GM12892 (cell line): ENCODE measurements around the gene CARD9.

Source experiments
- DNase-seq: peaks from one replicate; pipeline ENCODE4 v3.0.0; 2011; ENCODE audit not compliant: insufficient read length
- FAIRE-seq: peaks from 2 replicates; lab custom pipeline; 2011; peaks lifted over from hg19 to GRCh38; lab: Jason Lieb, UNC
- POLR2A ChIP-seq: IDR thresholded peaks from 2 replicates; pipeline ENCODE4 v1.6.1; 2011; ENCODE audit warnings: low read depth, low read length, control low read depth
- POLR2AphosphoS5 ChIP-seq: IDR thresholded peaks from 2 replicates; pipeline ENCODE4 v1.6.1; 2011; ENCODE audit warnings: low read depth, low read length, control low read depth
- TAF1 ChIP-seq: IDR thresholded peaks from 2 replicates; pipeline ENCODE4 v1.6.1; 2011; ENCODE audit warnings: low read depth, mild to moderate bottlenecking, control low read depth, low read length, borderline replicate concordance

Gene CARD9

DNA sequence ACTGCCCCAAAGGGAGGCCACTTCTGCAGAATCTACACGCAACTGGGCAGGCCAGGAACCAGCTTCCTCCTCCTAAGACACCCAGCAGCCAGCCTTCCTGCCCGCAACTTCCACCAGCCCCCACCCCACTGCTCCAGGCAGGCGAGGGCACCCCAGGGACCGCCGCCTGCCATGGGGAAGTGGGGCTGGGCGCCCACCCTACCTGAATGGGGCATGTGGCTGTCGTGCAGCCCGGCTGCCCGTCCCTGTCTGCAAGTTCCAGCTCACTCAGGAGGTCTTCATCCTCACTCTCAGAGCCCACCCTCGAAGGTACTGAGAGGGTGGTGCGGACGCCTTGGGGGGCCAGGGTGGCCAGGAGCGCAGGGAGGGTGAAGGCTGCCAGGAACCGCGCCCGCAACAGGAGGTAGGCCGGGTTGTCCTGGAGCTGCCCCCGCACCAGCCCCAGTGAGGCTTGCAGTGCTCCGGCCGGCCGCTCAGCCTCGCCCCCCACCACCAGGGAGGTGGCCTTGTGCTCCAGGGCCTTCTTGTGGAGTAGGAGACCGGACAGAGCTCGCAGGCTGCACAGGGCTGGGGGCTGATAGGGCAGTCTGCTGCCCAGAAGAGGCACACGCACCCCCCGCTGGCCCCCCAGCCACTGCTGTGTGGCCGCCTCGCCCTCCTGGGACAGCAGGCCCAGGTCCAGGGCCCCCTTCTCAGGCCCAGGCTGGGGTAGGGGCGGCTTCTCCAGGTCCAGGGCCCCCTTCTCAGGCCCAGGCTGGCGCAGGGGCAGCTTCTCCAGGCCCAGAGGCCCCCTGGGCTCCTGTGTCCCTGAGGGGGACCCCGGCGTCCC, 4.1 kb upstream of the CARD9 start:
- TF ChIP-seq TAF1 (no peak), POLR2AphosphoS5 (0 out of 2 replicates have a peak, but pooled peaks have one; percentile 27)
- no peak for DNase-seq
- no peak for FAIRE-seq

DNA sequence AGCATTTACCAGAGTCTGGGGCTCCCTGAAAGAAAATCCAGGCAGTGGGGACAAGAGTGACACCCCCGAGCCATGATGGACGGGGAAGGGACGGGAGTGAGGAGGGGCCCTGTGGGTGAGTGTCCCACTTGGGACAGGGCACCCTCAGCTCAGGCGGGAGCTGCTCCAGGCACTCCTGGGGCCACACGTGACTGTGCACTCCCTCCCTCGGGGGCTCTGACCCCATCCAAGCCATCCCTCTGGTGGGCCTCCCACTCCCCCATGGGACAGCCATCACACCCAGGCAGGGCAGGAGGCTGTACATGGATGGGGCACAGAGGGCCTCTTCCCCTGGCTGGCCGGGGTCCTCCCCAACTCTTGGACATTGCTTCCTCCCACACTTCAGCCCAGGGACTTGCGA, 3.0 kb upstream of the CARD9 start:
- TF ChIP-seq POLR2A = no peak
- TF ChIP-seq POLR2AphosphoS5 = no peak
- TF ChIP-seq TAF1 = no peak
- DNase-seq = no peak
- no peak for FAIRE-seq

DNA sequence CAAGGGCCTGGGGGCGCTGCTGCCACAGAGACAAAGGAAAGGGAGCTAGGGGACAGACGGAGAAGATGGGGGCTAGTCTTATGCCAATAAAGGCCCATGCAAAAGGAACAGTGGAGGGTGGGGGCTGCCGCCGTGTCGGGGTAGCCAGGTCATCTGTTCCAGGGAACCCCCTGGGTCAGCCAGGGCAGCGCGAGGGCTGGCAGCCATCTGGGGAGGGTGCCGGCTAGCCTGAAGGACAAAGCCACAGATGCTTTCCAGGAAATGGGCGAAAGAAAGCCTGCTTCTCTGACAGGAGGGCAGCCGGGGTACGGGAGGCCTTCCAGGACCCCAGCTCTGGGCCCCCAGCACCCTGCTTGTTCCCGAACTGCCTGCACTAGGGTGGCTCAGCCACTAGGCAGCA, 1.6 kb upstream of the CARD9 start:
- DNase-seq = no peak
- no peak for FAIRE-seq
- TF ChIP-seq POLR2AphosphoS5 (no peak), TAF1 (no peak), POLR2A (no peak)

DNA sequence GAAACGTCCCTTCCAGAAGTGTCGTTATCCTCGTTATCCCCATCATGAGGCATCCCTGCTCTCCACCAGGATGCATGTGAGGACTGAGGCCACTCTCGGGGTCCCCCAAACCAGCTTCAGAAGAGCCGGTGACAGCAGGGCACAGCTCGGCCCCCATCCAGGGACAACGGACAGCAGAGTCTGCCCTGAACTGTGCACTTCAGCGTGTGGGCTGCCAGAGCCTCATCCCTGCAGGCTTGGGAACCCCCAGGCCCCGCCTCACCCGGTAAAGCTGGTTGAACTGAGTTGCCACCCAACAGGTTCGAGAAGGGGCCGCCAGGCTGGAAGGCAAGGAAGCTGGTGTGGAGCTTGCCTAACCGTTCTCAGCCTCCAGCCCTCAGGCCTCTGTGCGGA, 710 bp upstream of the CARD9 start:
- FAIRE-seq (no peak), DNase-seq (no peak)
- TF ChIP-seq TAF1 (no peak), POLR2A (peak; percentile 10; the same call in 1 of the 2 replicates)

DNA sequence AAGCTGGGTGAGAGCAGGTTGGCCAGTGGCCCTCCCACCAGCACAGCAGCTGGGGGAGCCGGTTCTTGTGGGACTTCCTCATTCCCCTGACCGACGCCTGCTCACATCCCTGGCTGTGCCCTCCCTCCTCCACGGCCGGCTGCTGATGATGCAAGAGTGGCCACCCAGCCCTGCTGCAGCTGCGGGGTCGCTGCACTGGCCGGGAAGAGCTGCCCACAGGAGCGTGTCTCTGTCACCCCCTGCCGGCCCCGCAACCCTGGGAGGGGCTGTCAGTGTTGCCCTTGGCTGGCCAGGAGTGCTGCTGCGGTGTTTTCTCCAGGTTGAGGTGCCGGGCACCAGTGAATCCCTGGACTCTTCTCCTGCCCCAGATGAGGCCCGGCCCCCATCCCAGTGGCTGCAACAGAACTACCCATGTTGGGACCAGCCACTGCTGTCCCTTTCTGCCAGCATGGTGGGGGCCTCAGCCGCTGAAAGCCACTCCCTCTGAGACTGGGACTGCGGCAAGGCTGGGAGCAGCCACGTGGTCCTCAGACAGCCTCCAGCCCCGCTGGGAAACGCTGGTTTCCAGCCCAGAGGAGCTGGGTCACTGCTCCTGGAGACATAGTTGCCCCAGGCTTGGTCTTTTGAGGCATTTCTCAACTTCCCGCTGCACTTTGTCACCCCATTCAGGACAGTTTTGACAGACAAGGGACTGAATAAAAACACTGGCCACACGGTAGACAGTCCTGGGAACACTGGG, 739 bp downstream of the CARD9 start:
- peak; percentile 5 for FAIRE-seq
- no peak for TF ChIP-seq POLR2AphosphoS5
- no peak for TF ChIP-seq POLR2A
- no peak for TF ChIP-seq TAF1
- no peak for DNase-seq

DNA sequence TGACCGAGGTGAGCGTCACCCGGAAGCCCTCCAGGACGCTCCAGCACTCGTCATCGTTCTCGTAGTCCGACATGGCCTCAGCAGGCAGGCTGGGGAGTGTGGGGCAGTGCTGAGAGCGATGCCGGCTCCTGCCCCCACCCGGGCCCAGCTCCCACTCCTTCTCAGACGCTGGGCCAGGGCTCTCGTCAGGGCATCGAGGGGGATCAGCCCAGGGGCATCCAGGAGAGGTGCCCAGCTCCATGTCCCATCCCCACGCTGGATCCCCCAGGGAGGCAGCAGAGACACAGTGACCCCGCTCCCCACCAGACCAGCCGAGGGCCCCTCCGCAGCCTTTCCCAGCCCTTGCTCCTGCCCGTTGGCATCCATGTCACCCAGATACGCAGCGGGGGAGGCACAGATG, 1.5 kb downstream of the CARD9 start:
- TF ChIP-seq POLR2AphosphoS5 = no peak
- no peak for TF ChIP-seq TAF1
- TF ChIP-seq POLR2A = no peak
- DNase-seq (no peak), FAIRE-seq (no peak)

DNA sequence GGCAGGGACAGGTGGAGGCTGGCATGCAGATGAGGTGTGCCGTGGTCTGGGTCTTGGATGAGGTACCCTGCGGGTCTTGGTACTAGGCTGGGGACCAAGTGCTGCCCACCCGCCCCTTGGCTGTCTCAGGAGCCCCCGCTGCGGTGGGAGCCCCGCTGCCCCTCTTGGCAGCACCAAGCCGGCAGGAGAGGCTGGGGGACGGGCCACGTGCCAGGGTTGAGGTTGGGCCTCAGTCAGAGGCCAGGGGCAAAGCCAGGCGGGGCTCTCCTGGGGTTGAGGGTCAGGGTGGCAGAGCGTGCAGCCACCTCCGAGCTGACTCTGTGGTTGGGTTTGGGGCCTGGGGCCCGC, 2.0 kb downstream of the CARD9 start:
- no peak for FAIRE-seq
- TF ChIP-seq POLR2A = no peak
- no peak for TF ChIP-seq TAF1
- no peak for TF ChIP-seq POLR2AphosphoS5
- no peak for DNase-seq

DNA sequence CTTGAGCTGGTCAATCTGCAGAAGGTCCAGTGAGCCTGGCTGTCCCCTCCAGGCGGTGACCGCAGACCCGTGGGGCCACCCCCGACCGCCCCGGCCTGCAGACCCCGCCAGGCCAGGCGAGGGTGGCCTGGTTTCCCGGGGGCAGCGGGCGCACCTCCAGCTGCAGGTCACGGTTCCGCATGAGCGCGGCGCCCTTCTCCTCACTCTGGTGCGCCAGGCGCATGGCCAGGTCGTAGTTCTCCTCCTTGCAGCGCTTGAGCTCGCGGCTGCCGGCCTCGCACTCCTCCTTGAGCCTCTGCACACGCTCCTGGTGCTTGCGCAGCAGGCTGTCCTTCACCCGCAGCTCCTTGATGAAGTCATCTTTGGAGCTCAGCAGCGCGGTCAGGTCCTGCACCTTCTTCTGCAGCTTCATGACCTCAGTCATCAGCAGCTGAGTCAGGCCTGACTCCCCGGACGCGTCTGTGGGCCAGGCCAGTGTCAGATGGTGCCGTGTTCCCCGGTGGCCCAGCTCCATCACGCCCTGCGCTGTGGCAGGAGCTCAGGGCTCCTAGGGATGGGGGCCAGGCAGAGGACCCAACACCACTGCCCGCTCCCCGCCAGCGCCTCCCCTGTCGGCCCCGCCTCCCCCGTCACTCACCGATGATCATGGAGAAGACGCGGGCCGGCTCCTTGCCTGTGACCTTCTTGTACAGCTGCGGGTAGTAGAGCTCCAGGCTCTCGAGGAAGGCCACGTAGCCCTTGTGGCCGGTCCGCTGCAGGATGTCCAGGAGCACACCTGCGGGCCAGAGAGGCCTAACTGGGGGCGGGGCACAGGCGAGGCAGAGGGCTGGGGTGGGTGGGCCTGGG, 2.6 kb downstream of the CARD9 start:
- TF ChIP-seq POLR2AphosphoS5 (no peak), POLR2A (no peak), TAF1 (no peak)
- DNase-seq = no peak
- FAIRE-seq = no peak

DNA sequence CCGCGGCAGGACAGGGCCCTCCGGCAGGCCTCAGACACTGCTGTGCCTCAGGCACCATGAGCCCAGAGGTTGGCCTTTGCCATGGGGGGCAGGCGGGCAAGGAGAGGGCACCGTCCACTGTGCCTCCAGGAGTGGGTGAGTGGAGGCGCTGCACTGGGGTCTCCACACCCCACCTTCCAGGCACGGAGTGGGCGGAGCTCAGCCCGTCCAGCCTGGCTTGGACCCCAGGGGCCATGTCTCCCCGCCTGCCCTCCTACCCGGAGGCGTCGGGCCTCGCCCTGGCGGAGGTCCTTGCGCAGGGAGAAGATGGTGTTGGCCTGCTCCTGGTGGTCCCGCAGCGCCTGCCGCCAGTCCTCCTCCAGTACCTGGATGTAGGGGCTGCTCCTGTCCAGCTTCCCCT, 3.4 kb downstream of the CARD9 start:
- TF ChIP-seq POLR2A (no peak), TAF1 (no peak), POLR2AphosphoS5 (no peak)
- FAIRE-seq (no peak), DNase-seq (no peak)

DNA sequence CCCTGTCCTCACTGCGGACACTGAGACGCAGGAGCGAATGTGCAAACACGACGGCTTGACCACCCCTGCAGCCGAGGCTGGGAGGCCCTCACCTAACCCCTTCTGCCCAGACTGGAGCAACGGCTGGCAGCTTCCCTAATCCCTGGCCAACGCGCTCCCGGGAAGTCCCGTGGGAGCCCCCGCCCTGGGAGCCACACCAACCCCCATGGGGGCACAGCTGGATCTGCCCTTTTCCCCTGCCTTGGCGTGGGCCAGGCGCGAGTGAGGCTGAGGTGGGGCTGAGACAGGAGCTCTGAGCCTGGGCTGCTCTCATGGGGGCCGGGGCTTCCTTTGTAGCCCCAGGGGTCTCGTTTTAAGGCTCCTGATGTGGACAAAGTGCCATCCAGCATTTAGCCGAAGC, 5.3 kb downstream of the CARD9 start:
- TF ChIP-seq TAF1 = no peak
- FAIRE-seq (no peak), DNase-seq (no peak)

DNA sequence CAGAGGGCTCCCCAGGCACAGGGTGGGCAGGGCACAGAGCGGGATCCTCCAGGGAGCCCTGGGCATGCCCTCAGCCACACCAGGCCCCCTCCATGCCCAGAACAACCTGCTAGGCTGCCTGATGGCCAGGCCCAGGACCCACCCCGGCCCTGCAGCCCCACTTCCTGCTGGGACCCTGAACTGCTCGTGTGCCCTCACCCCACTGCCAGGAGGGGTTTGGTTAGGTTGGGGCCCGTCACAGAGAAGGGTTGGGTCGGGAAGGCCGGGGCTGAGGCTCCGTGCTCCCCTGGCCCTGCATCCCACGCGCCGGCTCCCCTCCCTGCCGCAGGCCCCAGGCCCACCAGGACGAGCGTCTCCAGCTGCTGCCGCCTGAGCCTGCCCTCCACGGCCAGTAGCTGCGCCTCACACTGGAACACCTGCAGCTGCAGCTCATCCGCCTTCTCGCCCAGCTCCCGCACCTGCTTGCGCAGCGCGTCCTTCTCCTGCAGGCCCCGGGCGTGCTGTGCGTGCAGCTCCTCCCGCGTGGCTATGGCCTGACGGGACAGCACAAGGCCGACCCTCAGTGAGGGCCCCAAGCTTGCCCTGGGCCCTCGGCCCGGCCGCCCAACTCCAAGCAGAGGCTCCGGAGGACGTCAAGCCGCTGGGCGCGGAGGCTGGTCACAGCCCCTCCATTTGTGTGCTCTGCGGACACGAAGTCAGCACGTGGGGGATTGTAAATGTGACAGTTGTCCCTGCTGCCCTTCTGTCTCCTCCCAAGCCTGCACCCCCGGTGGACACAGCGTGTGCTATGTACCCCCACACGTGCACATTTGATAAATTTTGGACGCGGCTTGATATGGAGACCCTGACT, 5.9 kb downstream of the CARD9 start:
- no peak for DNase-seq
- TF ChIP-seq POLR2AphosphoS5 (no peak), TAF1 (no peak), POLR2A (no peak)
- no peak for FAIRE-seq
